Measurements from ENCODE around the gene CDKN1A. TPM values are rescaled to one million over a fixed set of nuclear protein-coding genes. Genes with fewer than 3 reads are reported as not detected.

The CDKN1A gene
- total RNA-seq, 4 donors from 2014 or later, result 49.7 to 137 (median 81.7) TPM

DNA sequence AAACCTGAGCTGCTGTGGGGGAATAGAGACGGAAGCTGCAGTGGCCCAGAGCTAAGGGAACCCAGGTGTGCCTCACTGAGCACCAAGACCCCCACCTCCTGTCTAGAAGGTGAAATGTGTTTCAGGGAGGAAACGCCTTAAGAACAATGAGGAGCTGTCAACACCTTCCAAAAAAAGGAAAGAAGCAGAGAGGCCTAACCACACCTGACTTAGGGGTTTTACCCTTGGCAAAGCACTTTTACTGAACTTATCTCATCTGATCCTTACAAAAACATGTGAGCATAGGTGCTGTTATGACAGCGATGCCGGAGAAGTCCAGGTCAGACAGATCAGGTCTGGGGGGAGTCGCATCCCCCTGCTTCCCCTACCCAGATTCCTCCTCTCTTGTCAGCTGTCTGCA, 16.1 kb upstream of the CDKN1A start:
- no peaks in the 10 kb centered on the region for H3K36me3 ChIP-seq
- no peaks in the 10 kb centered on the region for H3K9me3 ChIP-seq
- no peak for ATAC-seq
- peaks cover 5% of the 10 kb centered on the region for H3K27me3 ChIP-seq
- H3K4me1 ChIP-seq, result peaks cover 0 to 29% (median 7%) of the 10 kb centered on the region in 3 donors
- H3K27ac ChIP-seq, result no peak overlapping the region
- H3K4me3 ChIP-seq, result no peak overlapping the region
- 33 to 86% methylated on average over 2 to 5 of the region's 5 CpGs for whole genome bisulfite sequencing, 2 donors (ENCODE audit: low coverage in 1 of 2)
- TF ChIP-seq EP300 (IDR thresholded peaks at IDR 0.05) (no peak), POLR2AphosphoS5 (IDR thresholded peaks at IDR 0.05) (no peak)

DNA sequence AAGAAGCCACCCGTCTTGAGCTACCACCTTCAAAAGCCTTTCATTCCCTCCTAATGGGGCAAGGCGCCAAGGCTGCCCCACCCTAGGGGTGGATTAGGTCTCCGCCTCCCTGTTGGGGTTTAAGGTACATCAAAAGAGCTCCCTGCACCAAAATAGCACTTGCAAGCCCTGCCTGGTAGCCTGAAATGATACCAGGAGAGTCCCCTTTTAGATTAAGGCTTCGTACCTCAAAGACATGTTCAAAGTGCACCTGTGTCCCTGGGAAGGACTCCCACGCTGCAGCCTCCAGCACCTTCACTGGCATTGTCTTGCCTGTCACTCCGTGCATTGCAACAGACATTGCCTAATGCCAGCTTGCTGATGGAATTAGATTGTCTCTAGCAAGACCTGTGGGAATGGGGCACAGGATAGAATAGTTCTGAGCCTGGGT, 15.7 kb upstream of the CDKN1A start:
- Histone ChIP-seq H3K4me1 (peaks cover 0 to 26% (median 7%) of the 10 kb centered on the region in 3 donors), H3K9me3 (no peaks in the 10 kb centered on the region), H3K27ac (no peak overlapping the region), H3K27me3 (peaks cover 5% of the 10 kb centered on the region), H3K36me3 (no peaks in the 10 kb centered on the region), H3K4me3 (no peak overlapping the region)
- ATAC-seq, result no peak
- 70 to 76% methylated on average over 2 to 3 of the region's 6 CpGs for WGBS, 2 donors (ENCODE audit: low coverage in 1 of 2)
- TF ChIP-seq POLR2A (IDR thresholded peaks at IDR 0.05), result no peak

DNA sequence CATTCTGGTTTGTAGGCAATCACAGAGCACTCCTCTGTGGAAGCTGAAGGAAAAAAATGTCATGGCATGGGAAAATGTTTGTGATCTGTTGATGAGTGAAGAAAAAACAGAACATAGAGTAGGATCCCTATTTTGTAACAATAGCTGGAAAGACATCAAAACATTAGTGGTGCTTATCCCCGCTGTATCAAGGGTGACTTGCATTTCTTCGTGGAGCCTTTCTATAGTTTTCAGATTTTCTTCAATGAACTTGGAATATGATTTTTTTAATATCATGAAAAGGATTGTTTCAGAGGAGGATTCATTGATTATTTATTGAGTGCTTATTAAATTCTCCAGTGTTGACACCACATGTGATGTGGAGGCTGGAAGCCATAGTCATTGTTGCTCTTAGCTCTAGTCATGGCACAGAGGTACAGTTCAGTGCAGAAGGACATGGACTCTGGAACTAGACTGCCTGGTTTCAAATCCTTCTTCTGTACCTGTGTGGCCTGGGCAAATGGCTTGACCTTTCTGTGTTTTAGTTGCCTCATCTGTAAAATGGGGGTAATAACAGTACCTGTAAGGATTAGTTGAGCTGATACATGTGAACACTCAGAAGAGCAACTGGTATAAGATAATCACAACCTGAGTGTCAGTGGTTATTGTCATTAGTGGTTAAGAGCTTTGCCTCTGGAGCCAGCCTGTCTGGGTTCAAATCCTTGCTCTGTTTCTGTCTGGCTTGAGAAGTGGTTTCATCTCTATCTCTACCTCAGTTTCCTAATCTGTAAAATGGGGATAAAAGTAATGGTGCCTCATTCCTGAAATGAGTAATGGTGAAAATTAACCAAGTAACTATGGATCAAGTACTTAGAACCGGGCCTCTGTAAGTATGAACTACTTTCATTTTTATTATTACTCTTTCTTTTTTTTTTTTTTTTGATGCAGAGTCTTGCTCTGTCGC, 14.7 kb upstream of the CDKN1A start:
- no peaks in the 10 kb centered on the region for H3K9me3 ChIP-seq
- peaks cover 5% of the 10 kb centered on the region for H3K27me3 ChIP-seq
- H3K36me3 ChIP-seq, result no peaks in the 10 kb centered on the region
- no peak for TF ChIP-seq POLR2AphosphoS5 (IDR thresholded peaks at IDR 0.05)
- no peak for TF ChIP-seq POLR2A (IDR thresholded peaks at IDR 0.05)
- TF ChIP-seq, protein P1, sequence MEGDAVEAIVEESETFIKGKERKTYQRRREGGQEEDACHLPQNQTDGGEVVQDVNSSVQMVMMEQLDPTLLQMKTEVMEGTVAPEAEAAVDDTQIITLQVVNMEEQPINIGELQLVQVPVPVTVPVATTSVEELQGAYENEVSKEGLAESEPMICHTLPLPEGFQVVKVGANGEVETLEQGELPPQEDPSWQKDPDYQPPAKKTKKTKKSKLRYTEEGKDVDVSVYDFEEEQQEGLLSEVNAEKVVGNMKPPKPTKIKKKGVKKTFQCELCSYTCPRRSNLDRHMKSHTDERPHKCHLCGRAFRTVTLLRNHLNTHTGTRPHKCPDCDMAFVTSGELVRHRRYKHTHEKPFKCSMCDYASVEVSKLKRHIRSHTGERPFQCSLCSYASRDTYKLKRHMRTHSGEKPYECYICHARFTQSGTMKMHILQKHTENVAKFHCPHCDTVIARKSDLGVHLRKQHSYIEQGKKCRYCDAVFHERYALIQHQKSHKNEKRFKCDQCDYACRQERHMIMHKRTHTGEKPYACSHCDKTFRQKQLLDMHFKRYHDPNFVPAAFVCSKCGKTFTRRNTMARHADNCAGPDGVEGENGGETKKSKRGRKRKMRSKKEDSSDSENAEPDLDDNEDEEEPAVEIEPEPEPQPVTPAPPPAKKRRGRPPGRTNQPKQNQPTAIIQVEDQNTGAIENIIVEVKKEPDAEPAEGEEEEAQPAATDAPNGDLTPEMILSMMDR (IDR thresholded peaks at IDR 0.05), result no peak
- no peak for TF ChIP-seq EP300 (IDR thresholded peaks at IDR 0.05)
- no peak for ATAC-seq
- peaks cover 0 to 21% (median 7%) of the 10 kb centered on the region in 3 donors for H3K4me1 ChIP-seq
- no peak overlapping the region for H3K4me3 ChIP-seq
- H3K27ac ChIP-seq, result no peak overlapping the region
- WGBS, 2 donors (ENCODE audit: low coverage in 1 of 2), result 66 to 91% methylated on average over 3 to 4 of the region's 4 CpGs

DNA sequence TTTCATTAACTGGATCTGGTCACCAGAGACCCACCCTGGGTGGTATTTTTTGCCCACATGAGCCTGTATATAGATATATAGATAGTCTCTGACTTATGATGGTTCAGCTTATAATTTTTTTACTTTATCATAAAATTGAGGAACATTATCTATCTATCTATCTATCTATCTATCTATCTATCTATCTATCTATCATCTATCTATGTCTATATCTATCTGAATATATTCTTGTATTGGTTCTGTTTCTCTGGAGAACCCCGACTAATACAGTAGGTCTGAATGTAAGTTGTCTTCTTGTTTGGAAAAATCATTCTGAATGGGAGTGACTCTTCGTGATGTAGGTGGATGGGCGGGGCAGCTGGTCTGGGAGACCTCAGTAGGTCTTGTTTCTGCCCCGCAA, 13.3 kb upstream of the CDKN1A start:
- WGBS, 2 donors (ENCODE audit: low coverage in 1 of 2), result 91% methylated on average over 4 of the region's 4 CpGs; no CpG with 5 or more reads in 1 of the 2 donors
- Histone ChIP-seq H3K27me3 (peaks cover 5% of the 10 kb centered on the region), H3K27ac (no peak overlapping the region), H3K4me1 (peaks cover 0 to 21% (median 7%) of the 10 kb centered on the region in 3 donors), H3K9me3 (no peaks in the 10 kb centered on the region), H3K4me3 (no peak overlapping the region), H3K36me3 (no peaks in the 10 kb centered on the region)
- no peak for ATAC-seq
- TF ChIP-seq POLR2A (IDR thresholded peaks at IDR 0.05), result no peak
- no peak for TF ChIP-seq EP300 (IDR thresholded peaks at IDR 0.05)
- TF ChIP-seq, protein P1 (IDR thresholded peaks at IDR 0.05), result no peak
- TF ChIP-seq POLR2AphosphoS5 (IDR thresholded peaks at IDR 0.05), result no peak

DNA sequence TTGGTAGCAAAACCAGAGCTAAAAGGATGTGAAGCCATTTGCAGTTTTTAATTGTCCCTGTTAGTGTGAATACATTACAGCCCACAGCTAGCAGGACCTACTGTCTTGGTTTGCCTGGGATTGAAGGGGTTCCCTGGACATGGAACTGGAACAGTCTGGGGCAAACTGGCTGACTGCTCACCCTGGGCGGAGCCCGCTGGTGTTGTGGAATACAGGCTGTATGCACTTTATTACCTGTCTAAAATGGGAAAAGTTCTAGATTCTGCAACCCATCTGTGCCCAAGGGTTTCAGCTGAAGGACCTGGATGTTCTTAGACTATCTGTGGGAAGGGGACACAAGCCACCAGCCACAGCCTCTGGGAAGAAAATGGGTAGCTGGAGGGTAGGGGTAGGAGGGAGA, 12.2 kb upstream of the CDKN1A start:
- peak overlapping the region in 1 of 4 donors; percentile 44 for H3K27ac ChIP-seq

More for the DNA sequence above, 12.2 kb upstream of the CDKN1A start:
- H3K4me3 ChIP-seq, result no peak overlapping the region
- no peaks in the 10 kb centered on the region for H3K36me3 ChIP-seq
- H3K27me3 ChIP-seq, result no peaks in the 10 kb centered on the region
- H3K4me1 ChIP-seq, result peaks cover 0 to 11% (median 3%) of the 10 kb centered on the region in 3 donors
- no peak for ATAC-seq
- no peaks in the 10 kb centered on the region for H3K9me3 ChIP-seq
- TF ChIP-seq, protein P1 (IDR thresholded peaks at IDR 0.05), result no peak
- no peak for TF ChIP-seq POLR2AphosphoS5 (IDR thresholded peaks at IDR 0.05)
- no peak for TF ChIP-seq POLR2A (IDR thresholded peaks at IDR 0.05)
- TF ChIP-seq EP300 (IDR thresholded peaks at IDR 0.05), result no peak
- 82% methylated on average over 2 of the region's 2 CpGs; no CpG with 5 or more reads in 1 of the 2 donors for WGBS, 2 donors (ENCODE audit: low coverage in 1 of 2)

Data from gastroesophageal sphincter (tissue), 4 donors.